Measurements from ENCODE around the gene WASF2.

DNA sequence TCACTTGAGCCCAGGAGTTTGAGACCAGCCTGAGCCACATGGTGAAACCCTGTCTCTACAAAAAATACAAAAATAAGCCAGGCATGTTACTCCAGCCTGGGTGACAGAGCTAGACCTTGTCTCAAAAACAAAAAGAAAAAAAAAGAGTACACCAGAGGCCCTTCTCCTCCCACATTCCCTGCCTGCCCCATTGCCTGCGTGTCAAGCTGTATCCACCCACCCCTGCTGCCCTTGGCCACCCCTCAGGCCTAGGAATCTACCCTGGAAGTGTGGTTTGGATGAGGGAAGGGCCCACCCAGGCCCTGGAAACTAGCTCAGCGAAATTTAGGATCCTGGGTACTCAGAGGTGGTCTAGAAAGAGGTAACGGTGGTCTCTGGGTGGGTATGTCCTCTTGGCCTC lies 25.7 kb upstream of the WASF2 start:
- TF ChIP-seq POLR2A (IDR thresholded peaks at IDR 0.05) = no peak
- TF ChIP-seq, protein P1, sequence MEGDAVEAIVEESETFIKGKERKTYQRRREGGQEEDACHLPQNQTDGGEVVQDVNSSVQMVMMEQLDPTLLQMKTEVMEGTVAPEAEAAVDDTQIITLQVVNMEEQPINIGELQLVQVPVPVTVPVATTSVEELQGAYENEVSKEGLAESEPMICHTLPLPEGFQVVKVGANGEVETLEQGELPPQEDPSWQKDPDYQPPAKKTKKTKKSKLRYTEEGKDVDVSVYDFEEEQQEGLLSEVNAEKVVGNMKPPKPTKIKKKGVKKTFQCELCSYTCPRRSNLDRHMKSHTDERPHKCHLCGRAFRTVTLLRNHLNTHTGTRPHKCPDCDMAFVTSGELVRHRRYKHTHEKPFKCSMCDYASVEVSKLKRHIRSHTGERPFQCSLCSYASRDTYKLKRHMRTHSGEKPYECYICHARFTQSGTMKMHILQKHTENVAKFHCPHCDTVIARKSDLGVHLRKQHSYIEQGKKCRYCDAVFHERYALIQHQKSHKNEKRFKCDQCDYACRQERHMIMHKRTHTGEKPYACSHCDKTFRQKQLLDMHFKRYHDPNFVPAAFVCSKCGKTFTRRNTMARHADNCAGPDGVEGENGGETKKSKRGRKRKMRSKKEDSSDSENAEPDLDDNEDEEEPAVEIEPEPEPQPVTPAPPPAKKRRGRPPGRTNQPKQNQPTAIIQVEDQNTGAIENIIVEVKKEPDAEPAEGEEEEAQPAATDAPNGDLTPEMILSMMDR (IDR thresholded peaks at IDR 0.05) = no peak

All from Peyer's patch (tissue), 4 donors.